ENCODE data around the gene ZFAND3.

DNA sequence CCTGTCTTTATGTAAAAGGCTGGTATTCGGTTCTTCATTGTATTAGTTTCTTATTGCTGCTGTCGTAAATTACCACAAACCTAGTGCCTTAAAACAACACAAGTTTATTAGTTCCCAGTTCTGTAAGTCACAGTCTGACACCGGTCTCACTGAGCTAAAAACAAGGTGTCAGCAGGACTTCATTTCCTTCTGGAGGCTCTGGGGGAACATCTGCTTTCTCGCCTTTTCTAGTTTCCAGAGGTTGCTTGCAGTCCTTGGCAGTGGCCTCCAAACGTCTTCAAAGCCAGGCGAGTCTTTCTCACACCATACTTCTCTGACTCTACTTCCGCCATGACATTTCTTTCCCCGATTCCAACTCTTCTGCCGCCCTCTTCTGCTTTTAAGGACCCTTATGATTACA, 43.0 kb upstream of the ZFAND3 start:
- TF ChIP-seq, protein P1, sequence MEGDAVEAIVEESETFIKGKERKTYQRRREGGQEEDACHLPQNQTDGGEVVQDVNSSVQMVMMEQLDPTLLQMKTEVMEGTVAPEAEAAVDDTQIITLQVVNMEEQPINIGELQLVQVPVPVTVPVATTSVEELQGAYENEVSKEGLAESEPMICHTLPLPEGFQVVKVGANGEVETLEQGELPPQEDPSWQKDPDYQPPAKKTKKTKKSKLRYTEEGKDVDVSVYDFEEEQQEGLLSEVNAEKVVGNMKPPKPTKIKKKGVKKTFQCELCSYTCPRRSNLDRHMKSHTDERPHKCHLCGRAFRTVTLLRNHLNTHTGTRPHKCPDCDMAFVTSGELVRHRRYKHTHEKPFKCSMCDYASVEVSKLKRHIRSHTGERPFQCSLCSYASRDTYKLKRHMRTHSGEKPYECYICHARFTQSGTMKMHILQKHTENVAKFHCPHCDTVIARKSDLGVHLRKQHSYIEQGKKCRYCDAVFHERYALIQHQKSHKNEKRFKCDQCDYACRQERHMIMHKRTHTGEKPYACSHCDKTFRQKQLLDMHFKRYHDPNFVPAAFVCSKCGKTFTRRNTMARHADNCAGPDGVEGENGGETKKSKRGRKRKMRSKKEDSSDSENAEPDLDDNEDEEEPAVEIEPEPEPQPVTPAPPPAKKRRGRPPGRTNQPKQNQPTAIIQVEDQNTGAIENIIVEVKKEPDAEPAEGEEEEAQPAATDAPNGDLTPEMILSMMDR (IDR thresholded peaks at IDR 0.05; ENCODE audit: low read length), result no peak
- no peak for TF ChIP-seq EZH2 (IDR thresholded peaks at IDR 0.05; ENCODE audit: borderline replicate concordance, low read length)

Data from OCI-LY1 (cell line).